Body of pancreas (tissue), 4 donors: Measurements from ENCODE around the gene SGMS1. TPM values are rescaled to one million over a fixed set of nuclear protein-coding genes. Genes with fewer than 3 reads are reported as not detected.
A peak's percentile ranks its signal among the peaks of the same experiment; 100 is the strongest.

Experiments
- ATAC-seq: fragments of 150-250 bp; one replicate; pipeline ENCODE4 v1.9.1; 2016
- DNase-seq, 4 donors: peaks; one replicate each; pipeline ENCODE4 v3.0.0-alpha.2; 2019
- H3K27ac ChIP-seq, 4 donors: fragments of 200-600 bp; sonication (generic); 1 replicate in 3 of 4; 2 replicates in 1 of 4; pipeline versions ENCODE4 v1.5.1 to v1.6.1; 2016 to 2019; ENCODE audit warnings: mild to moderate bottlenecking in 1 of 4, mixed read lengths in 1 of 4, moderate library complexity in 1 of 4
- H3K27me3 ChIP-seq, 2 donors: fragments of 200-600 bp; sonication (generic); one replicate each; pipeline ENCODE4 v1.6.0; 2016; ENCODE audit warnings: mild to moderate bottlenecking in 1 of 2
- H3K36me3 ChIP-seq, 2 donors: fragments of 200-600 bp; sonication (generic); replicated peaks in 1 of 2; 2 replicates each; pipeline ENCODE4 v1.5.1; 2016; ENCODE audit warnings: low read depth in 2 of 2; ENCODE audit not compliant: insufficient read depth in 1 of 2
- H3K4me1 ChIP-seq: fragments of 200-600 bp; sonication (generic); one replicate; pipeline ENCODE4 v1.6.0; 2016
- H3K4me3 ChIP-seq, 2 donors: fragments of 200-600 bp; sonication (generic); 1 replicate in 1 of 2; 2 replicates in 1 of 2; pipeline ENCODE4 v1.5.1; 2016 to 2019
- H3K9me3 ChIP-seq, 3 donors: fragments of 200-600 bp; sonication (generic); 1 replicate in 2 of 3; 2 replicates in 1 of 3; pipeline ENCODE4 v1.5.1; 2016
- CTCF ChIP-seq, 7 experiments: fragments of 450-650 bp in 4 of 7; fragments of 200-600 bp in 3 of 7; sonication (generic) in 3 of 7; IDR thresholded peaks; one replicate each; pipeline ENCODE4 v1.5.1; 2016 to 2019; ENCODE audit warnings: antibody characterized with exemption in 7 of 7
- POLR2A ChIP-seq, 3 donors: fragments of 450-650 bp; IDR thresholded peaks; one replicate each; pipeline ENCODE4 v1.6.1; 2016; ENCODE audit warnings: antibody characterized with exemption in 3 of 3, mild to moderate bottlenecking in 2 of 3
- WGBS, 2 donors: methylation state at CpG; one replicate each; pipeline ENCODE4 v1.1.5; 2017; 5-methylcytosine and 5-hydroxymethylcytosine counted together
- intact Hi-C: fragments of 100-400 bp; cut with DNase I; formaldehyde crosslinking; loops from one replicate; pipeline ENCODE4 v1.15.1; 2023
- total RNA-seq, 2 donors: library from RNA; depleted of rRNA; stranded (reverse); fragments of >200 nt; gene quantifications; one replicate each; pipeline ENCODE4 v1.1.0, GENCODE V29; 2016

The SGMS1 gene
- total RNA-seq, 2 donors from 2014 or later, result 46.2 to 68.9 TPM

GRCh38 chr10:50501924-50502452, 121.8 kb downstream of the SGMS1 start:
- H3K36me3 ChIP-seq, result no peaks in the 10 kb centered on the region
- DNase-seq (no peak), ATAC-seq (no peak)
- 40 to 73% methylated on average over 1 of the region's 1 CpG for WGBS, 2 donors
- TF ChIP-seq CTCF (IDR thresholded peaks at IDR 0.05) (no peak), POLR2A (IDR thresholded peaks at IDR 0.05) (no peak)
- no peak overlapping the region for H3K27ac ChIP-seq
- no peaks in the 10 kb centered on the region for H3K27me3 ChIP-seq
- no peak overlapping the region for H3K4me3 ChIP-seq
- intact Hi-C loops, result no loop called here
- no peaks in the 10 kb centered on the region for H3K9me3 ChIP-seq
- H3K4me1 ChIP-seq, result peaks cover 7% of the 10 kb centered on the region

GRCh38 chr10:50501478-50501877, 122.3 kb downstream of the SGMS1 start:
- H3K27me3 ChIP-seq, result no peaks in the 10 kb centered on the region
- H3K9me3 ChIP-seq, result no peaks in the 10 kb centered on the region
- H3K27ac ChIP-seq, result no peak overlapping the region
- H3K36me3 ChIP-seq, result no peaks in the 10 kb centered on the region
- ATAC-seq (no peak), DNase-seq (no peak)
- intact Hi-C loops, result no loop called here
- no peak overlapping the region for H3K4me3 ChIP-seq
- TF ChIP-seq POLR2A (IDR thresholded peaks at IDR 0.05) (no peak), CTCF (IDR thresholded peaks at IDR 0.05) (no peak)
- WGBS, 2 donors, result 78 to 79% methylated on average over 2 of the region's 2 CpGs
- peaks cover 2% of the 10 kb centered on the region for H3K4me1 ChIP-seq

GRCh38 chr10:50498465-50498864, 125.3 kb downstream of the SGMS1 start:
- no peaks in the 10 kb centered on the region for H3K9me3 ChIP-seq
- no peak overlapping the region for H3K27ac ChIP-seq
- TF ChIP-seq POLR2A (IDR thresholded peaks at IDR 0.05), result no peak
- no peak for TF ChIP-seq CTCF (IDR thresholded peaks at IDR 0.05)

GRCh38 chr10:50497758-50498157, 126.0 kb downstream of the SGMS1 start:
- Histone ChIP-seq H3K36me3 (no peaks in the 10 kb centered on the region), H3K4me3 (no peak overlapping the region), H3K4me1 (no peaks in the 10 kb centered on the region), H3K9me3 (no peaks in the 10 kb centered on the region), H3K27me3 (no peaks in the 10 kb centered on the region), H3K27ac (peak overlapping the region in 1 of 4 donors; percentile 63)
- DNase-seq (no peak), ATAC-seq (no peak)
- intact Hi-C loops, result no loop called here
- TF ChIP-seq CTCF (IDR thresholded peaks at IDR 0.05) (no peak), POLR2A (IDR thresholded peaks at IDR 0.05) (no peak)

More at GRCh38 chr10:50498465-50498864, 125.3 kb downstream of the SGMS1 start:
- H3K36me3 ChIP-seq, result no peaks in the 10 kb centered on the region
- intact Hi-C loops, result no loop called here
- no peak overlapping the region for H3K4me3 ChIP-seq
- WGBS, 2 donors, result 86 to 96% methylated on average over 1 of the region's 1 CpG
- DNase-seq, result no peak
- H3K27me3 ChIP-seq, result no peaks in the 10 kb centered on the region
- no peak for ATAC-seq
- H3K4me1 ChIP-seq, result no peaks in the 10 kb centered on the region

GRCh38 chr10:50496228-50496627, 127.5 kb downstream of the SGMS1 start:
- intact Hi-C loops, result no loop called here
- no peak for TF ChIP-seq POLR2A (IDR thresholded peaks at IDR 0.05)
- no peak for TF ChIP-seq CTCF (IDR thresholded peaks at IDR 0.05)
- no peaks in the 10 kb centered on the region for H3K36me3 ChIP-seq
- H3K27me3 ChIP-seq, result no peaks in the 10 kb centered on the region
- DNase-seq (no peak), ATAC-seq (no peak)
- H3K27ac ChIP-seq, result no peak overlapping the region
- 82 to 100% methylated on average over 2 of the region's 2 CpGs for whole genome bisulfite sequencing, 2 donors
- no peaks in the 10 kb centered on the region for H3K9me3 ChIP-seq
- no peaks in the 10 kb centered on the region for H3K4me1 ChIP-seq
- H3K4me3 ChIP-seq, result no peak overlapping the region
